Hepatic stellate cell (primary cell): ENCODE results near the gene AHDC1.

Source experiments
- DNase-seq: peaks from one replicate; pipeline ENCODE4 v3.0.0; 2011; ENCODE audit warnings: low spot score

AHDC1 gene

GRCh38 chr1:27612718-27613117 is 8.8 kb upstream of the AHDC1 start:
- no peak for DNase-seq

GRCh38 chr1:27611450-27611849 is 7.5 kb upstream of the AHDC1 start:
- DNase-seq: no peak

- no peak for DNase-seq
These were observed 5.8 kb upstream of the AHDC1 start for GRCh38 chr1:27609618-27610240.

GRCh38 chr1:27609210-27609555 is 5.2 kb upstream of the AHDC1 start:
- no peak for DNase-seq

- DNase-seq: no peak
These were observed 3.4 kb upstream of the AHDC1 start for GRCh38 chr1:27607239-27607804.

GRCh38 chr1:27606708-27607238 is 2.8 kb upstream of the AHDC1 start:
- no peak for DNase-seq

GRCh38 chr1:27605796-27606707 is 2.1 kb upstream of the AHDC1 start:
- no peak for DNase-seq

GRCh38 chr1:27605300-27605766 is 1.4 kb upstream of the AHDC1 start:
- no peak for DNase-seq

- DNase-seq: no peak
These were observed 795 bp upstream of the AHDC1 start for GRCh38 chr1:27604579-27605299.

- peak; percentile 65 for DNase-seq
These were observed 649 bp downstream of the AHDC1 start for GRCh38 chr1:27603309-27603680.

- DNase-seq: peak; percentile 84
These were observed 1.3 kb downstream of the AHDC1 start for GRCh38 chr1:27602462-27603308.

GRCh38 chr1:27601771-27602461 is 2.0 kb downstream of the AHDC1 start:
- DNase-seq: no peak

- DNase-seq: no peak
These were observed 2.6 kb downstream of the AHDC1 start for GRCh38 chr1:27601321-27601770.

- DNase-seq: no peak
These were observed 3.3 kb downstream of the AHDC1 start for GRCh38 chr1:27600498-27601175.

- DNase-seq: no peak
These were observed 4.1 kb downstream of the AHDC1 start for GRCh38 chr1:27599605-27600497.

- peak; percentile 89 for DNase-seq
These were observed 4.9 kb downstream of the AHDC1 start for GRCh38 chr1:27598902-27599528.

GRCh38 chr1:27598295-27598687 is 5.7 kb downstream of the AHDC1 start:
- DNase-seq: peak; percentile 84

GRCh38 chr1:27597516-27598294 is 6.2 kb downstream of the AHDC1 start:
- DNase-seq: no peak
